A549 (cell line): Measurements from ENCODE around the gene TNFRSF11A. TPM values are rescaled to one million over a fixed set of nuclear protein-coding genes. Genes with fewer than 3 reads are reported as not detected.

Source experiments
- ATAC-seq, 2 experiments: fragments of 200-7000 bp in 1 of 2; fragments of >200 bp in 1 of 2; cut with Nextera tagmentation in 1 of 2; cut with Tn5 transposase in 1 of 2; 3 replicates each; pipeline versions ENCODE4 v1.8.0 to v1.9.1; 2018 to 2020; ENCODE audit warnings: mild to moderate bottlenecking in 1 of 2, moderate library complexity in 1 of 2
- CTCF ChIA-PET: fragments of 300-600 bp; sonication (Branson Sonifier 250); formaldehyde crosslinking; extraction: SDS; loops from one replicate; lab custom pipeline; 2021; ENCODE audit warnings: antibody characterized with exemption, inconsistent platforms; lab: Yijun Ruan, JAX
- POLR2A ChIA-PET: fragments of 350-600 bp; formaldehyde crosslinking; extraction: SDS; loops from one replicate; lab custom pipeline; 2021; ENCODE audit warnings: antibody characterized with exemption, inconsistent platforms; lab: Yijun Ruan, JAX
- DNase-seq, 2 experiments: peaks; one replicate each; pipeline versions ENCODE4 v3.0.0 to v3.0.0-alpha.2; 2011 to 2016; ENCODE audit warnings: low read depth in 1 of 2, low spot score in 1 of 2
- FAIRE-seq: peaks from 2 replicates; lab custom pipeline; 2011; peaks lifted over from hg19 to GRCh38; lab: Jason Lieb, UNC
- H3K27ac ChIP-seq, 2 experiments: fragments of >200 bp; sonication (Bioruptor Twin); formaldehyde crosslinking; 3 replicates each; pipeline ENCODE4 v1.5.1; 2016 to 2017
- H3K4me1 ChIP-seq: fragments of >200 bp; sonication (Bioruptor Twin); formaldehyde crosslinking; 3 replicates; pipeline ENCODE4 v1.6.1; 2016
- H3K4me2 ChIP-seq: fragments of >200 bp; sonication (Bioruptor Twin); formaldehyde crosslinking; 3 replicates; pipeline ENCODE4 v1.6.1; 2016
- H3K4me3 ChIP-seq: fragments of >200 bp; sonication (Bioruptor Twin); formaldehyde crosslinking; 3 replicates; pipeline ENCODE4 v1.5.1; 2016
- H3K9me3 ChIP-seq: fragments of >200 bp; sonication (Bioruptor Twin); formaldehyde crosslinking; 3 replicates; pipeline ENCODE4 v1.6.1; 2016
- CEBPB ChIP-seq, 2 experiments: fragments of >200 bp in 1 of 2; sonication (Bioruptor Twin) in 1 of 2; formaldehyde crosslinking in 1 of 2; IDR thresholded peaks; 2 replicates each; pipeline ENCODE4 v1.6.1; 2012 to 2016
- CHD2 ChIP-seq: fragments of 150-350 bp; IDR thresholded peaks from 2 replicates; pipeline ENCODE4 v1.6.1; 2014; ENCODE audit warnings: low read length; ENCODE audit not compliant: partially characterized antibody
- CTCF ChIP-seq: fragments of >200 bp; sonication (Bioruptor Twin); formaldehyde crosslinking; IDR thresholded peaks from 3 replicates; pipeline ENCODE4 v1.5.1; 2016
- EHF ChIP-seq: fragments of 250-450 bp; sonication (Bioruptor Pico); IDR thresholded peaks from 2 replicates; pipeline ENCODE4 v1.5.0; 2020; ENCODE audit warnings: mild to moderate bottlenecking
- EP300 ChIP-seq, 2 experiments: fragments of >200 bp; sonication (Bioruptor Twin); formaldehyde crosslinking; IDR thresholded peaks; 2 replicates in 1 of 2; 3 replicates in 1 of 2; pipeline ENCODE4 v1.6.1; 2016 to 2017
- FOSL2 ChIP-seq, 2 experiments: fragments of 450-650 bp in 1 of 2; fragments of >200 bp in 1 of 2; sonication (Bioruptor Twin) in 1 of 2; formaldehyde crosslinking; IDR thresholded peaks; 2 replicates each; pipeline versions ENCODE4 v1.5.0 to v1.6.1; 2016 to 2020; ENCODE audit warnings: mild to moderate bottlenecking in 1 of 2, moderate library complexity in 1 of 2
- HEYL ChIP-seq: fragments of 250-450 bp; sonication (Bioruptor Pico); IDR thresholded peaks from 2 replicates; pipeline ENCODE4 v1.8.0; 2021; ENCODE audit warnings: mild to moderate bottlenecking, moderate library complexity
- HOXB13 ChIP-seq: fragments of 250-450 bp; sonication (Bioruptor Pico); IDR thresholded peaks from 2 replicates; pipeline ENCODE4 v1.5.0; 2020; ENCODE audit warnings: low read depth, mild to moderate bottlenecking, moderate library complexity
- HOXB5 ChIP-seq: fragments of 250-450 bp; sonication (Bioruptor Pico); IDR thresholded peaks from 2 replicates; pipeline ENCODE4 v1.5.0; 2020; ENCODE audit warnings: mild to moderate bottlenecking, moderate library complexity
- MAFK ChIP-seq: fragments of 450-650 bp; IDR thresholded peaks from 2 replicates; pipeline ENCODE4 v1.6.1; 2014; ENCODE audit not compliant: partially characterized antibody
- MAX ChIP-seq: IDR thresholded peaks from 2 replicates; pipeline ENCODE4 v1.6.1; 2012
- NPAS2 ChIP-seq: fragments of 250-450 bp; sonication (Bioruptor Pico); IDR thresholded peaks from 2 replicates; pipeline ENCODE4 v1.8.0; 2022; ENCODE audit warnings: mild to moderate bottlenecking, moderate library complexity, borderline replicate concordance
- NR3C1 ChIP-seq: fragments of >200 bp; sonication (Bioruptor Twin); formaldehyde crosslinking; IDR thresholded peaks from 3 replicates; pipeline ENCODE4 v1.6.1; 2017
- PBX3 ChIP-seq: IDR thresholded peaks from 2 replicates; pipeline ENCODE4 v1.6.1; 2012
- PHF8 ChIP-seq: fragments of 200-600 bp; sonication (generic); IDR thresholded peaks from 2 replicates; pipeline ENCODE4 v1.6.1; 2016; ENCODE audit warnings: low read depth, mild to moderate bottlenecking, antibody characterized with exemption, moderate library complexity, borderline replicate concordance
- SMC3 ChIP-seq: fragments of >200 bp; sonication (Bioruptor Twin); formaldehyde crosslinking; IDR thresholded peaks from 3 replicates; pipeline ENCODE4 v1.6.1; 2018; ENCODE audit warnings: inconsistent platforms
- SREBF2 ChIP-seq: fragments of 450-650 bp; IDR thresholded peaks from 2 replicates; pipeline ENCODE4 v1.6.1; 2014; ENCODE audit warnings: mild to moderate bottlenecking, moderate library complexity
- ZNF302 ChIP-seq: fragments of 250-450 bp; sonication (Bioruptor Pico); IDR thresholded peaks from 2 replicates; pipeline ENCODE4 v1.9.0; 2021; ENCODE audit warnings: inconsistent platforms, mild to moderate bottlenecking, moderate library complexity
- ZSCAN20 ChIP-seq: fragments of 250-450 bp; sonication (Bioruptor Pico); IDR thresholded peaks from 2 replicates; pipeline ENCODE4 v1.8.0; 2022; ENCODE audit warnings: mild to moderate bottlenecking, moderate library complexity
- WGBS: methylation state at CpG from one replicate; pipeline ENCODE4 v1.1.6; 2017; ENCODE audit errors: missing lambda C conversion rate; 5-methylcytosine and 5-hydroxymethylcytosine counted together
- polyA plus RNA-seq, 4 experiments: library from polyadenylated mRNA; depleted of rRNA in 3 of 4; stranded (reverse); fragments of >200 nt; fragmentation: RNase III in 1 of 4; extraction: RNeasy Plus Mini Kit Qiagen cat#74134 plus additional on column Dnase treatment in 1 of 4; gene quantifications; 2 replicates in 3 of 4; 3 replicates in 1 of 4; pipeline ENCODE4 v1.2.3, GENCODE V29; 2011 to 2017

The TNFRSF11A gene
- polyA plus RNA-seq, 2 of the 4 experiments (the other 2 are of a cell fraction): 1.9 to 4.0 TPM

GRCh38 chr18:62388855-62389760 lies 64.0 kb downstream of the TNFRSF11A start:
- Histone ChIP-seq H3K9me3 (no peaks in the 10 kb centered on the region), H3K27ac (peak overlapping the region; percentile 50 to 80; a peak in 5 of 6 replicates), H3K4me3 (no peak overlapping the region), H3K4me1 (peaks cover 21% of the 10 kb centered on the region), H3K4me2 (peak overlapping the region; percentile 67)
- FAIRE-seq: no peak
- ChIA-PET POLR2A (no interaction called here), CTCF (interaction anchor here (1.4 to 1.7 kb wide), 4 partner anchors 10 to 196 kb away, joined by 3 to 7 read pairs (median 3); no protein-coding TSS in a partner anchor)
- TF ChIP-seq CEBPB (IDR thresholded peaks at IDR 0.05) (peak; percentile 22 to 88; a peak in 2 of 4 replicates), HOXB5 (CRISPR knock-in tag) (no peak), SMC3 (no peak), NPAS2 (CRISPR knock-in tag) (no peak), HEYL (CRISPR knock-in tag) (no peak), HOXB13 (CRISPR knock-in tag) (no peak), EHF (no peak), ZSCAN20 (CRISPR knock-in tag) (no peak), ZNF302 (CRISPR knock-in tag) (no peak), SREBF2 (no peak), FOSL2 (IDR thresholded peaks at IDR 0.05) (no peak), FOSL2 (CRISPR knock-in tag; IDR thresholded peaks at IDR 0.05) (peak; percentile 57), CTCF (no peak), EP300 (IDR thresholded peaks at IDR 0.05) (no peak), PHF8 (no peak), PBX3 (no peak), CHD2 (no peak), MAX (peak; percentile 41)
- peak; percentile 72 to 83 for ATAC-seq
- DNase-seq: peak; percentile 47 to 51
- 61% methylated on average over 16 of the region's 16 CpGs for WGBS

- ChIA-PET POLR2A (no interaction called here), CTCF (interaction anchor here (0.7 to 1.6 kb wide), 3 partner anchors 9 to 592 kb away, joined by 3 read pairs; no protein-coding TSS in a partner anchor)
- ATAC-seq (peak; percentile 27 to 66; a peak in 4 of 6 replicates), FAIRE-seq (no peak), DNase-seq (peak in 1 of 2 experiments; percentile 34)
- 80% methylated on average over 11 of the region's 11 CpGs for WGBS
- Histone ChIP-seq H3K4me3 (no peak overlapping the region), H3K4me1 (peaks cover 20% of the 10 kb centered on the region), H3K9me3 (no peaks in the 10 kb centered on the region), H3K4me2 (peak overlapping the region; percentile 67; the same call in 2 of the 3 replicates), H3K27ac (peak overlapping the region in 1 of 2 experiments; percentile 80; a peak in 1 of 6 replicates)
- TF ChIP-seq NR3C1: no peak
- TF ChIP-seq MAFK: peak; percentile 44
Observed at GRCh38 chr18:62389761-62390481, 64.8 kb downstream of the TNFRSF11A start.
